Natural killer cell (primary cell): ENCODE measurements around the gene PPEF1. TPM values are rescaled to one million over a fixed set of nuclear protein-coding genes. Genes with fewer than 3 reads are reported as not detected.
"Not testable (repeated sequence)": the region's sequence is repeated elsewhere in the genome, so short reads cannot be mapped to it uniquely, and the experiment has no call there.

Experiments
- ATAC-seq, 3 donors: fragments of 150-1000 bp in 2 of 3; fragments of 200-7000 bp in 1 of 3; cut with Tn5 transposase; 1 replicate in 1 of 3; 2 replicates in 2 of 3; pipeline ENCODE4 v1.10.0; 2021; ENCODE audit warnings: mild to moderate bottlenecking in 2 of 3, moderate library complexity in 2 of 3
- DNase-seq, 2 donors: peaks; one replicate each; pipeline versions ENCODE4 v3.0.0 to v3.0.0-alpha.2; 2013 to 2021; ENCODE audit warnings: mixed read lengths in 1 of 2
- H3K27ac ChIP-seq: one replicate; pipeline ENCODE4 v1.5.1; 2013; ENCODE audit warnings: mild to moderate bottlenecking, low read length
- H3K27me3 ChIP-seq: one replicate; pipeline ENCODE4 v1.6.1; 2013; ENCODE audit warnings: low read length; ENCODE audit not compliant: control insufficient read depth, insufficient read depth
- H3K36me3 ChIP-seq: one replicate; pipeline ENCODE4 v1.6.1; 2013; ENCODE audit warnings: low read length; ENCODE audit not compliant: control insufficient read depth, insufficient read depth
- H3K4me1 ChIP-seq: one replicate; pipeline ENCODE4 v1.6.1; 2013; ENCODE audit warnings: low read length; ENCODE audit not compliant: control insufficient read depth, insufficient read depth
- H3K4me3 ChIP-seq: one replicate; pipeline ENCODE4 v1.5.1; 2013; ENCODE audit warnings: low read length
- H3K9me3 ChIP-seq: one replicate; pipeline ENCODE4 v1.6.1; 2013; ENCODE audit warnings: low read length; ENCODE audit not compliant: control insufficient read depth, insufficient read depth
- H3K27ac Mint-ChIP-seq, 2 donors: one replicate each; pipeline ENCODE4 v1.8.0; 2022; ENCODE audit warnings: mild to moderate bottlenecking in 2 of 2, mixed read lengths in 2 of 2, moderate library complexity in 1 of 2
- H3K27me3 Mint-ChIP-seq, 2 donors: one replicate each; pipeline ENCODE4 v1.8.0; 2022; ENCODE audit warnings: low read depth in 2 of 2, mixed read lengths in 2 of 2
- H3K36me3 Mint-ChIP-seq: one replicate; pipeline ENCODE4 v1.8.0; 2022; ENCODE audit warnings: mixed read lengths
- H3K4me1 Mint-ChIP-seq, 2 donors: one replicate each; pipeline ENCODE4 v1.8.0; 2022; ENCODE audit warnings: mixed read lengths in 2 of 2
- H3K4me3 Mint-ChIP-seq: one replicate; pipeline ENCODE4 v1.8.0; 2022; ENCODE audit warnings: mild to moderate bottlenecking, moderate library complexity, mixed read lengths
- H3K9me3 Mint-ChIP-seq, 2 donors: one replicate each; pipeline ENCODE4 v1.8.0; 2022; ENCODE audit warnings: mixed read lengths in 2 of 2
- CTCF ChIP-seq: fragments of 200-600 bp; IDR thresholded peaks from one replicate; pipeline ENCODE4 v1.8.0; 2022; ENCODE audit warnings: antibody characterized with exemption
- WGBS: methylation state at CpG from one replicate; pipeline ENCODE4 v1.1.7; 2013; ENCODE audit warnings: missing lambda C conversion rate; ENCODE audit not compliant: insufficient coverage; 5-methylcytosine and 5-hydroxymethylcytosine counted together
- intact Hi-C: fragments of 100-400 bp; cut with micrococcal nuclease; formaldehyde crosslinking; loops from one replicate; pipeline ENCODE4 v1.14.2; 2022
- total RNA-seq, 4 donors: library from RNA; stranded (reverse); fragments of 120-200 nt in 1 of 4; gene quantifications; one replicate each; pipeline versions ENCODE4 v1.2.3 to v1.2.4, GENCODE V29; 2013 to 2022

PPEF1 gene
- total RNA-seq, 3 donors from 2014 or later (not counting 1 experiment from before 2014, with no cell fraction given), result 0.49 to 1.9 TPM; not detected in 1

- WGBS, result 99% methylated on average over 10 of the region's 10 CpGs
- ATAC-seq (no peak), DNase-seq (no peak)
- no peaks in the 10 kb centered on the region for H3K4me1 Mint-ChIP-seq
- no peaks in the 10 kb centered on the region for H3K9me3 Mint-ChIP-seq
- no peak overlapping the region for H3K4me3 ChIP-seq
- peaks cover 9 to 10% of the 10 kb centered on the region in 2 donors for H3K27me3 Mint-ChIP-seq
- no peaks in the 10 kb centered on the region for H3K27me3 ChIP-seq
- H3K4me1 ChIP-seq, result no peaks in the 10 kb centered on the region
- no peaks in the 10 kb centered on the region for H3K36me3 Mint-ChIP-seq
- H3K27ac ChIP-seq, result no peak overlapping the region
- intact Hi-C loops, result no loop called here
- no peak for TF ChIP-seq CTCF
- no peaks in the 10 kb centered on the region for H3K36me3 ChIP-seq
- H3K9me3 ChIP-seq, result no peaks in the 10 kb centered on the region
- H3K4me3 Mint-ChIP-seq, result no peak overlapping the region
- H3K27ac Mint-ChIP-seq, result no peak overlapping the region
These were observed 15.1 kb downstream of the PPEF1 start for GRCh38 chrX:18722500-18723071.

DNA sequence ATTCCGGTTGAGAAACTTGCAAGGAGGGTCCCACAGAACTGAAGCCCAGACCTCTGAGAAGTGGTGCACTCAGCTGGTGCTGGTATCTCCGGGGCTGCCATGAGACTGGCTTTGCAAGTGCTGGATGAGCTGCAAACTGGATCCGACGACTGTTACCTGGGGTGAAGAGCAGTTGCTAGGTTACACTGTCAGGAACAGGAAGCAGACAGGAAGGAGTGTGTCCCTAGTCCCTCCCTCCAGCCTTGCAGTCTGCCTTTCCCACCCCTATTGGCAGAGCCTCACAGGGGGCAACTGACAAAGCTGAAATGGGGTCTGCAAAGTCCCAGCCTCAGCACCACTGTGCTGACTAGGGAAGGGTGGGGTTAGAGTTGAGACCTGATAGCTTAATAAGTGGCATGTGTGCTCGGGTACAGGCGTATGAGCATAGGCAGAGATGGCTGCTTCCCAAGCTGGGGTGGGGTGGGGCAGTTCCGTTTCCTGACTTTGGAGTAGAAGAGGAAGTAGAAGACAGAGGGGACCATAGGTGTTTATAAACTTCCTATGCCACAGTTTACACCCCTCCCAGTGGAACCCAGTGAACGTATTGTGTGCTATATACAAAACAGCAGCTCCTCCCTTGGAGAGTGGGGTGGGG, 18.0 kb downstream of the PPEF1 start:
- Histone ChIP-seq H3K4me1 (no peaks in the 10 kb centered on the region), H3K36me3 (no peaks in the 10 kb centered on the region), H3K9me3 (no peaks in the 10 kb centered on the region), H3K27me3 (no peaks in the 10 kb centered on the region), H3K4me3 (no peak overlapping the region), H3K27ac (no peak overlapping the region)
- Mint-ChIP-seq H3K9me3 (no peaks in the 10 kb centered on the region), H3K27ac (no peak overlapping the region), H3K4me3 (no peak overlapping the region), H3K36me3 (no peaks in the 10 kb centered on the region), H3K4me1 (no peaks in the 10 kb centered on the region), H3K27me3 (peaks cover 4 to 5% of the 10 kb centered on the region in 2 donors)
- ATAC-seq (no peak), DNase-seq (peak in 1 of 2 donors; percentile 1)
- intact Hi-C loops, result no loop called here
- no peak for TF ChIP-seq CTCF
- 58% methylated on average over 6 of the region's 8 CpGs for WGBS

GRCh38 chrX:18733287-18733686, 25.8 kb downstream of the PPEF1 start:
- H3K27ac Mint-ChIP-seq, result no peak overlapping the region
- no peaks in the 10 kb centered on the region for H3K36me3 ChIP-seq
- DNase-seq (no peak), ATAC-seq (no peak)
- H3K36me3 Mint-ChIP-seq, result no peaks in the 10 kb centered on the region
- H3K9me3 Mint-ChIP-seq, result no peaks in the 10 kb centered on the region
- WGBS, result 63% methylated on average over 3 of the region's 4 CpGs
- H3K27me3 ChIP-seq, result no peaks in the 10 kb centered on the region
- H3K9me3 ChIP-seq, result no peaks in the 10 kb centered on the region
- no peak for TF ChIP-seq CTCF
- no peak overlapping the region for H3K4me3 Mint-ChIP-seq
- intact Hi-C loops, result no loop called here
- H3K4me3 ChIP-seq, result no peak overlapping the region
- no peaks in the 10 kb centered on the region for H3K4me1 ChIP-seq
- H3K4me1 Mint-ChIP-seq, result no peaks in the 10 kb centered on the region
- H3K27me3 Mint-ChIP-seq, result peaks cover 3 to 8% of the 10 kb centered on the region in 2 donors
- no peak overlapping the region for H3K27ac ChIP-seq

- H3K4me3 Mint-ChIP-seq, H3K4me1 Mint-ChIP-seq, H3K36me3 ChIP-seq, H3K27me3 ChIP-seq, H3K4me1 ChIP-seq, DNase-seq, H3K9me3 Mint-ChIP-seq, H3K4me3 ChIP-seq, H3K27ac Mint-ChIP-seq, H3K27ac ChIP-seq, H3K27me3 Mint-ChIP-seq, H3K9me3 ChIP-seq, H3K36me3 Mint-ChIP-seq, intact Hi-C loops, ATAC-seq: not testable (repeated sequence)
- WGBS, result 74% methylated on average over 6 of the region's 6 CpGs
These were observed 32.2 kb downstream of the PPEF1 start for GRCh38 chrX:18739609-18740008.
